Measurements from ENCODE around the gene NMNAT3. TPM values are rescaled to one million over a fixed set of nuclear protein-coding genes. Genes with fewer than 3 reads are reported as not detected.
A peak's percentile ranks its signal among the peaks of the same experiment; 100 is the strongest.

The NMNAT3 gene
- total RNA-seq, 1 donor from 2014 or later, result 0.86 TPM

DNA sequence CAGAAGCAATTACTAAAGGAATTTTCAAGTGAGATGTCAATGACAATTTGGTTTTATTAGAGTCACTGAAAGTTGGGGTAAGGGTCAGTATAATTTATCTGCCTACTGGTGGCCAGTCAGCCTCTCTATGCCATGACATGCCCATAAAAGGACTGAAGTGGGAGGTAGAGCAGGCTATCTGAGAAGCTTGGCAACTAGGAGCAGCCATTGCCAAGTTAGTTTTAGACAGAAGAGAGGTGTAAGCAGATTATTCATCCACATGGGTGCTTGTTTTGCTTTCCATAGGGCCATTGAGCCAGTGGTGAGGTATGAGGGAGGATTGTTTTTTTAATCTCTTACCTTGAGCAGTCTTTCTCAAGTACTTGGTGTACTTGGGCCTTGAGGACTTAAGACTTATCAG lies 130.1 kb downstream of the NMNAT3 start:
- DNase-seq (ENCODE audit: low read depth, low spot score), result no peak

- no peak for DNase-seq (ENCODE audit: low read depth, low spot score)
Observed at GRCh38 chr3:139546772-139547171, 131.0 kb downstream of the NMNAT3 start.

GRCh38 chr3:139541532-139542288 lies 136.1 kb downstream of the NMNAT3 start:
- DNase-seq (ENCODE audit: low read depth, low spot score), result no peak

DNA sequence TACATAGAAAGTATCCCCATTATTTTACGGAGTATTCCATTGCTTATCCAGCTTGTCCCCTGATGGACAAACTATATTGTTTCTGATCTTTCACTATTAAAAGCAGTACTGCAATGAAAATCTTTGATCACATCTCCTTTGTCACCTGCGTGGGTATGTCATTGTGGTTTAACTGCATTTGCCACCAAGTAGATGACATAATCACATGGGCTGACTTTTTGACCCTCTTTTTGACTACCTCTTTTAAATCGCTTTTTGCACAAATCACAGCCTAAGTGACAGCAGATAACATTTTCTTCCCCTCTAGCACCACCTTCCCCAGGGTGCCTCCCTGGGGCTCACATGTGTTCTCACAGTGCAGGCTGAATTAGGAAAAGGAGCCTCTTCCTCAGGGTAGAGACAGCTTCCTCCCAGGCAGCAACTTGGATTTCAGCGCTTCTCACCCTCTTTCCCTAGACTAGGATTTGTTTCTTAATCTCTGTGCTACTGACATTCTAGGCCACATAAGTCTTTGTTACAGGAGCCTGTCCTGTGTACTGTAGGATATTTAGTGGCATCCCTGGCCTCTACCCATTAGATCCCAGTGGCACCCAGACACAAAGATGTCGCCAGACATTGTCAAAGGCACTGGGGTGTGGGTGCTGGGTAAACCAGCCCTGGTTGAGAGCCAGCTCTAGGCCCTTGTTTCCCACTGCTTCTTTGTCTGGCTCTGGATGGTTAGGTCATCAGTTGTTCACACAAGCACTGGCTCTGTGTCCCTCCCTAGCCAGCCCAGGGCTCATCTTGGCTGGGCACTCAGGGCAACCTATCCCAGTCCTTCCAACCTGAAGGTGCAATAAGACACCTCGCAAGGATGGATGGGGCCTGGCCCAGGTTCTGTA lies 136.9 kb downstream of the NMNAT3 start:
- no peak for DNase-seq (ENCODE audit: low read depth, low spot score)

GRCh38 chr3:139538733-139539132 lies 139.0 kb downstream of the NMNAT3 start:
- DNase-seq (ENCODE audit: low read depth, low spot score), result no peak

DNA sequence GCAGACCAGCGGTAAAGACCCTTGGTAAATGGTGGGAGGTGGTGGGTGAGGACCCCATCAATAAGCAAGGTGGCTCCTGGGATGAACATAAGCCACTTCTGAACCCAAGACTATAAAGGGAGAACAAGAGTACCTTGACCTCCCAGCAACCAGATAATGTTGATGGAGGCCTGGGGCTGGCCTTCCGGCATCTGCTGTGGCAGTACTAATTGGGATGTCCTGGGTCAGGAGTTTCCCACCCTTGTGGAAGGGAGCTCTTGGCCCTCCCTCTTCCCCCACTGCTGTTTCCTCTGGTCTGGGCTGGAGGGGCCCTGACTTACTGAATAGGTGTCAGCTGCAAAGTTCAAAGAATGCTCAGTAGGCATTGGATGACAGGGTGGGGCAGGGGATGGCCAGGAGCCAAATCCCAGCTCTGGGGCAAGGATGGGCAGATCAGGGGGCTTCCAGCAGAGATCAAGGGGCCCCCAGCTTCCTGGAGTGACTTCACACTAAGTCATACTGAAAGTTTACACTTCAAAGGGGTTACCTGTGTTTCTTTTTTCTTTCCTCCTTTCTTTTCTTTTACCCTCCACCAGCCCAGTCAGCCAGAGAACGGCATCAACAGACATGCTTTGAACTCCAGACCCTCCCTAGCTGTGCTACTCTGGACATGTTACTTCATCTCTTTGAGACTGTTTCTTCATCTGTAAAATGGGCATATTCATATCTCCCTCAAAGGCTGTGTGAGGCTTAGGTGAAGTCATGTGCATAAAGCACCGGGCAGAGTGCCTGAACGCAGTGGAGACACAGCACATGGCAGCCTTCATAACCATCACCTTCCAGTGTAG lies 139.8 kb downstream of the NMNAT3 start:
- DNase-seq (ENCODE audit: low read depth, low spot score), result no peak

DNA sequence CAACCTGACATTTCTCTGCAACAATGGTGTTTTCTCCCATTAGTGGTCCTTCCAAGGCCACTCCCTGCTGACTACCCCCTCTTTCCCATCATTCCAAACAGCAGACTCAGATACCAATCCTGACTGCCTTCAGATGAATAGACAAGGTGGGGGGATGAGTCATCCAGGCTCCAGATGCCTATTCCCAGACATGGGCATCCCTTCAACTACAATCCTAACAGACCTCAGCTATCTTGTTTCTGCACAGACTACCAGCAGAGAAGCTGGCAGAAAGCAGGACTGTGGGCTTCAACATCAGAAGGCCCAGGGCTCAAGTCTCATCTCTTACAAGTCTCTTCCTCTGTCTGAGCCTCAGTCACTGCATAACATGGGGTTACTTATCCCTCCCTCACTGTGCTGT lies 140.4 kb downstream of the NMNAT3 start:
- no peak for DNase-seq (ENCODE audit: low read depth, low spot score)

DNA sequence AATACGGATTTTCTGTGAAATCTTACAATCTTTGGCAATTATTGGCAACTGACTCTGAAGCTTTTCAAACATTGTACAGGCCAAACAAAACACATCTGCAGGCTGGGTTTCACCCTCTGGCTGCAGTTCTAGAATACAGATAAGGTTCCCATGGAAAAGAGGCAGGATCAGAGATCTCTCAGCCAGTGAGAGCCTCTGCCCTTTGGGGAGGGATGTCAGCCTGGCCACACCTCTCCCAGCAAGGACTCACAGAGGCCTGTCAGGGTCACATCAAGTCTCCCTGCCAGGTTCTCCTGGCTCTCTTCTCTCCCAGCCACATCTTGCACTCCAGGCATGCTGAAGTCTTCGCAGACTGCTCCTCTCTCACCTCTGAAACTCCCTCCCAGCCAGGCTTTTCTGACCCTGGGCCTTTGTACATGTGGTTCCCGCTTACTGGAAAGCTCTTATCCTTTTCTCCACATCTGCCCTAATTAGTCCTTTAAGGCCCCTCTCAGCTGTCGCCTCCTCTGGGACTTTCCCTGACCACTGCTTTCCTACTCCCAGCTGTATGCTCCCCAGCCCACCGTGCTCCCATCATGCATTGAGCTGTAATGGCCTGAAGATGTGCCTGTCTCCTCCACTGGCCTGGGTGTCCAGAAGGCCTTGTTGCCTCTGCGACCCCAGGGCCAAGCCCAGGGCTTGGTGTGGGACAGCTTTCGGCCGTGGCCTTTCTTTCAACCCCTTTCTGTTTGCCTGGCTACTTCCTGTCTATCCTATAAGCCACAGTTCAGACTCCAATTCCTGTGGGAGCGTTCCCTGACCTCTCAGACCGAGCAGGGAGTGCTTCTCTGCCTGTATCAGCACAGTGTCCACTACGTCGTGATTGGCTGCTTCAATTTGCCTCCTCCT lies 142.5 kb downstream of the NMNAT3 start:
- peak; percentile 13 for DNase-seq (ENCODE audit: low read depth, low spot score)

DNA sequence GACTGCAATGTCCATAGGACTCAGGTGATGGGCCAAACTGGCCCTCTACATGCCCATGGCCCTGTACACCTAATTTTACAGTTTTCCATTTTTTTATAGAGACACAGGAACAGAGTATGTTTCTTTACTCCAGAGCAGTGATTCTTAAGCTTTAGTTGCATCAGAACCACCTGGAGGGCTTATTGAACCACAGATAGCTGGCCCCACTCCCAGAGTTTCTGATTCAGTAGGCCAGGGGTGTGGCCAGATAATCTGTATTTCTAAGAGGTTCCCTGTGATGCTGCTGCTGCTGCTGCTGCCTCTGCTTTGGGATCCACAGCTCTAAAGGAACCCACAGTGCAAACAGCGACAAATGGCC lies 143.3 kb downstream of the NMNAT3 start:
- no peak for DNase-seq (ENCODE audit: low read depth, low spot score)

DNA sequence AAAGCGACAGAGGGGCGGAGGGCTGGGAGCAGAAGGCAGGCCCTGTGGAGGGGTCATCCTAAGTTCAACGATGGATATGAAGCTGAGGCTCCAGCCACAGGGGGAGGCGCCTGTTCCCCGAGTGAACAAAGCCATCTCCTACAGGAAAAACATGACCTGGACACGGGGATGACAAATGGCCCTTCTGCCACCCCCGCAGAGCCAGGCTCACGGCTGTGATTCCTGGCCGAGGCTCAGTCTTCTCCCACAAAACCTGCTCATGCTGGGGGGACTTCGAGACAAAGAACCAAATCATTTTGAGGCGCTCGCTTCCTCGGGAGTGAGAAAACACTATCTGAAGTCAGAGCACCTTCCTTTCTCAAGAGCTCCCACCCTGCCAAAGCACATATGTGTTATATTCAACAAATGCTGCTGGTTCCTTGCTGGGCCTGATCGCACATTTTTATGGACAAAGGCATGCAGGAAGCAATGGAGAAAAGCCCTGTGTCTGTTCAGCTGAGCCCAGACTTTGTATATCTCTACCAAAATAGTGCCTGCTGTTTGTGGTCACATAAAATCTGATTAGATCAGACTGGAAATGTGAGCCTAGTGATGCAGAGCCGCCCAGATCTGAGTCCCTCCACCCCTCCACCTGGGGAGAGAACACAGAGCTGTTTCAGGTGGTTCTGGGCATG lies 143.9 kb downstream of the NMNAT3 start:
- DNase-seq (ENCODE audit: low read depth, low spot score), result no peak

DNA sequence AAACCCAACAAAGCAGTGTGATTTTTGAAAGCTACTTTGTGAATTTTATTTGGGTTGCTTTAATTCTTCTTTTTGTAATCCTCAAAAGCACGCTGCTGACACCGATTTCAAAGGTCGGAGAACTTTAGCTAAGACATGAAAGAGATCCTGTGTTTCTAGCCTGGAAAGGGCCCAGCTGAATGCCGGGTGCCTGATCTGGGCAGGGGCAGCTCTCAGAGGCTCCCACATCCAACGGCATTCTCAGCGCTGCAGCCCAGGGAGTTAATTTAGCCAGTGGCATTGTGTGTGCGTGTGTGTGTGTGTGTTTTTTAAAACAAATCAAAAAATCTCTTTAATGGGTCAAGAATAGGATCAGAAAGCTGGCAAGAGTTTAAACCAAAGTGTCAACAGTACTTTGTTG lies 144.8 kb downstream of the NMNAT3 start:
- DNase-seq (ENCODE audit: low read depth, low spot score), result no peak

GRCh38 chr3:139530717-139531116 lies 147.1 kb downstream of the NMNAT3 start:
- no peak for DNase-seq (ENCODE audit: low read depth, low spot score)

DNA sequence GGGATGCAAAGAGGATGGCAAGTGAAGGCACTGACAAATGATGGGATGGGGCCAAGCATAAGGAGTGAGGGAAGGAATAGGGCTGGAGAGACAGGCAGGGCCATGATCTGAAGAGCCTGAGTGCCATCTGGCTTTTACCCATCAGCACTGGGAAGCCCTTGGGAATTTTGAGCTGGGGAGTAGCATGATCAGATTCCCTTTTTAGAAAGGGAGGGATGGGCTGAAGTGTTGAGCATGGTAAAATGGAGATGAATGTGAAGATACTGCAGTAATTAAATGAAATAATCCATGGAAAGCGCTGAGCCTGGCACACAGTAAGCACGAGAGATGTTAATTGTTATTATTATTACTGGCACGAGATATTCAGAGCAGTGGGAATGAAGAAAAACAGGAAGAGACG lies 148.1 kb downstream of the NMNAT3 start:
- DNase-seq (ENCODE audit: low read depth, low spot score), result no peak

DNA sequence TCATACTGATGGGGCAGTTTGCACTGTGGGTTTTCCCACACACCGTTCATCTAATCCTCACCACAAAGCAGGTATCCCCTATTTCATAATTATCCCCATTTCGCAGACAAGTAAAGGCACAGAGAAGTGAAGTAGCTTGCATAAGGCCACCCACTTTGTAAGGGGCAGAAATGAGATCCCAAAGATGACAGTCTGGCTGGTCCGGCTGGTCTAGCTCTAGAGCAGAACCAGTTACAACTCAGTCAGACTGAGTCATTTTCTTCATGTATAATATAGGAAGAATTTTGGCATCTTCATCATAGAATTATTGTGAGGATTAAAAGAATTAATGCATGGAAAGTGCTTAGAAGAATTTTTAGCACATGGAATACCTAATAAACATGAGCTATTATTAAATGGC lies 148.8 kb downstream of the NMNAT3 start:
- no peak for DNase-seq (ENCODE audit: low read depth, low spot score)

DNA sequence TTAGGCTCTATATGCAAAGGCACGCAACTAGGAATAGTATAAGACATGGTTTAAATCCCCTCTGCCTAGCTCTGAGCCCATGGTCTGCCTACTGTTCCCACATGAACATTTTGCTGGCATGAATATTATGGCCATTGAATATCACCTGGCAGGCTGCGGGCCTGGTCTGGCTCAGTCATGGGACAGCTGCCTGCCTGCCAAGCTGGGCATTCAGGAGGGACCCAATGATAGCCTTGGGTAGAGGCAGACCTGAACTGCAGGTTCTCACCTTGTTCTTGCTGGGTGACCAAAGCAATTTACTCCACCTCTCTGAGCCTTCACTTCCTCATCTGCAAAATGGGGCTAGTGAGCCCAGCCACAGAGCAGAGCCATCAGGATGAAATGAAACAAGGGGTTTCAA lies 149.5 kb downstream of the NMNAT3 start:
- DNase-seq (ENCODE audit: low read depth, low spot score), result no peak

DNA sequence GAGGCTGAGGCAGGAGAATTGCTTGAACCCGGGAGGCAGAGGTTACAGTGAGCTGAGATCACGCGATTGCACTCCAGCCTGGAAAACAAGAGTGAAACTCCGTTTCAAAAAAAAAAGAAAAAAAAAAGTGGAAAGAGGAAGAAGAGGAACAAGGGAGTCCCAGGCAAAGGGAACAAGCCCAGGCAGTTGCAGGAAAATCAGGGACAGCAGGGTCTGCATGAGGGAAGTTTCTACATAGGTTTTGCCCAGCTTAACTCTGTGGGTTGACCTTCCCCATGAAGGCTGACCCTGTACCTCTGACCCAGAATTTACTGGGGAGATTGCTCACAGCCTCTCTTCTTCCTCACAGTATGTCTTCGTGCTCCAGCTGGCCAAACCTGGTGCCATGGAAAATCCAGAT lies 150.5 kb downstream of the NMNAT3 start:
- no peak for DNase-seq (ENCODE audit: low read depth, low spot score)

GRCh38 chr3:139526146-139526545 lies 151.6 kb downstream of the NMNAT3 start:
- no peak for DNase-seq (ENCODE audit: low read depth, low spot score)

DNA sequence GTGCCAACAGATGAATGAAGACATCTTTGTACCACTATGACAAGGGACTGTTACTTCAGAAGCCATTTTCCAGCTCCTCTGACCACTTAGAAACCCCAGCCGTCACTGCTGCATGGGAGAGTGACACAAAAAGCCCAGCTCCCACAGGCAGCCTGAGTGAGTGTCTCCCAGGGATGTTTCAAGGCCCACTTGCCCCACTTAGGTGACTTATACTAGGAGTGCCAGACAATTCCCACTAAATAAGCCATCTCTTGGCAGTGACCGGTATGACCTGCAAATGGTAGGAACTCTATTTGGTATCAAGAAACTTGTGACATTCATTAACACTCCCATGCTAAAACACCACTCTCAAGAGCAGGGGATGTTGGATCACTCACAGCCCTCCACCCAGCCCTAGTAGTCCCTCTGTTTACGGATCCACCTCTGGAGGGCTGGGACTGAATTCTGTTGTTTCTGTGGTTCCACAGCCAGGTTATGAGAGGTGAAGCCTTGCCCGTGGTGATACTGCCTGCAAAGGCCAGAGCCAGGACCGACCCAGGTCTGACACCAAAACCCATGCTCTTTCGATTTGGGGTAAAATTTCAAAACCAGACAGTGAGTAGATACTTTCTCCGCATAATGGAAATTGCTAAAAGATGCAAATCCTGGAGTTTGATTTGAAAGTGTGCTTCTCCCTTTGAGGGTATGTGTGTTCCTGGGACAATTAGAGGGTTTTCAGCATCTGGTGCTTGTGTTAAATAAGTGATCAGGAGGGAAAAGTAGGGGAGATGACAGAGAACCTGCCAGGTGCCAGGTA lies 152.7 kb downstream of the NMNAT3 start:
- no peak for DNase-seq (ENCODE audit: low read depth, low spot score)

GRCh38 chr3:139523718-139524117 lies 154.1 kb downstream of the NMNAT3 start:
- no peak for DNase-seq (ENCODE audit: low read depth, low spot score)

DNA sequence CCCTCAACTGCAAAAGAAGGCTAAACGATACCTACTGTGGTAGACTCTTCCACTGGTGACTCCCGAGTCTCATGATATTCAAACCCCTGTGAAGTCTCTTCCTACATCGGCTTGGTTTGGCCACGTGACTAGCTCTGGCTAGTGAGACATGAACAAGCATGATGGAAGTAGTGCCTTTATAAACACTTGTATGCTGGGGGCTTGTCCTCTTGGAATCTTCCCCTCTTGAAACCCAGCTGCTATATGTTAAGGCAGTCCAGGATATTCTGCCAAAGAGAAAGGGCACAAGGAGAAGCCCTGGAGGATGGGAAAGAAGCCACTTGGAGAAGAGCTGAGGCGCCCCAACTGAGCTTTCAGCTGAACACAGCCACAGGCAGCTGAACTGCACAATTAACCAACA lies 154.6 kb downstream of the NMNAT3 start:
- no peak for DNase-seq (ENCODE audit: low read depth, low spot score)
